ENCODE measurements around the gene CD38. TPM values are rescaled to one million over a fixed set of nuclear protein-coding genes. Genes with fewer than 3 reads are reported as not detected.

Gene CD38
- total RNA-seq, 1 experiment from 2014 or later = not detected

- Histone ChIP-seq H3F3A (ENCODE audit: low read length, unreplicated experiment) (no peaks in the 10 kb centered on the region), H3K9me2 (replicated peaks; ENCODE audit: low read length) (no peaks in the 10 kb centered on the region), H3K9ac (ENCODE audit: low read length) (no peak overlapping the region), H3K27me3 (ENCODE audit: low read length) (no peaks in the 10 kb centered on the region), H3K9me3 (ENCODE audit: low read length) (no peaks in the 10 kb centered on the region), H2AFZ (ENCODE audit: low read length) (peak overlapping the region; percentile 17; the same call in 1 of the 2 replicates), H3K4me3 (ENCODE audit: low read length) (no peak overlapping the region), H4K20me1 (ENCODE audit: low read length) (no peaks in the 10 kb centered on the region), H3K27ac (ENCODE audit: low read length) (no peak overlapping the region), H3K36me3 (ENCODE audit: low read depth, low read length) (no peaks in the 10 kb centered on the region), H3K4me1 (ENCODE audit: insufficient read depth, low read length) (no peaks in the 10 kb centered on the region), H3K4me2 (ENCODE audit: low read length) (peak overlapping the region; percentile 21; the same call in 1 of the 2 replicates), H3K79me2 (ENCODE audit: low read length) (no peaks in the 10 kb centered on the region)
- CTCF ChIA-PET = interaction anchor here (0.5 to 1.3 kb wide), 4 partner anchors 43 to 492 kb away, joined by 3 to 6 read pairs (median 4); no protein-coding TSS in a partner anchor
- TF ChIP-seq EZH2phosphoT487 (IDR thresholded peaks at IDR 0.05; ENCODE audit: borderline replicate concordance, low read length) (no peak), CTCF (conservative IDR thresholded peaks at IDR 0.05; ENCODE audit: low read depth, low read length) (peak; percentile 61)
- POLR2A ChIA-PET (ENCODE audit: unreplicated experiment) = no interaction called here
- ATAC-seq = no peak
- no TSS peak for BruUV-seq (replicated peaks)
- peak; percentile 25 for DNase-seq
- intact Hi-C loops (cut with micrococcal nuclease) = no loop called here
These were observed 70.2 kb downstream of the CD38 start for GRCh38 chr4:15848191-15848842.

DNA sequence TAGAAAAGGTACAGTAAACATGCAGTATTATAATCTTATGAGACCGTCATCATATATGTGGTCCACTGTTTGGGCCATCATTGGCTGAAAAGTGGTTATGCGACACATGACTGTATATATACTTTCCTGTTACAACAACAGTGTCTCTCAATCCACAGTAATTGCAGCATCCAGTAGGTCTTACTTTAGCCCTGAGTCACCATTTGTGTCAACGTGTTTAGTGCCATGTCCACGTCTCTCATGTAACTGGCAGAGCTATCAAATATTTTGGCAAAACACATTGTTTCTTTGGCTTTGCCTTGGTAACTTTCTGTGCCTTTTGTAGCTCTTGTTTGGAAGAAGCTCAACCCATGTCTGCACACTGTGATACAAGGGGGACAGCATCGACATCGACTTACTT lies 73.8 kb downstream of the CD38 start:
- no peaks in the 10 kb centered on the region for H3K9me3 ChIP-seq (ENCODE audit: low read length)
- no peak for TF ChIP-seq CTCF (conservative IDR thresholded peaks at IDR 0.05; ENCODE audit: low read depth, low read length)
- no peak for TF ChIP-seq EZH2 (IDR thresholded peaks at IDR 0.05; ENCODE audit: low read length, unreplicated experiment)
- TF ChIP-seq EZH2phosphoT487 (IDR thresholded peaks at IDR 0.05; ENCODE audit: borderline replicate concordance, low read length) = no peak
- POLR2A ChIA-PET (ENCODE audit: unreplicated experiment) = no interaction called here
- H3F3A ChIP-seq (ENCODE audit: low read length, unreplicated experiment) = no peaks in the 10 kb centered on the region
- no peaks in the 10 kb centered on the region for H3K4me1 ChIP-seq (ENCODE audit: insufficient read depth, low read length)
- intact Hi-C loops (cut with micrococcal nuclease) = no loop called here
- no peak overlapping the region for H2AFZ ChIP-seq (ENCODE audit: low read length)
- H3K9ac ChIP-seq (ENCODE audit: low read length) = no peak overlapping the region
- H3K9me2 ChIP-seq (replicated peaks; ENCODE audit: low read length) = no peaks in the 10 kb centered on the region
- no peak overlapping the region for H3K4me3 ChIP-seq (ENCODE audit: low read length)
- no peak overlapping the region for H3K27ac ChIP-seq (ENCODE audit: low read length)
- H3K27me3 ChIP-seq (ENCODE audit: low read length) = no peaks in the 10 kb centered on the region
- no peaks in the 10 kb centered on the region for H3K36me3 ChIP-seq (ENCODE audit: low read depth, low read length)
- CTCF ChIA-PET = no interaction called here
- no peaks in the 10 kb centered on the region for H3K79me2 ChIP-seq (ENCODE audit: low read length)
- BruUV-seq (replicated peaks) = no TSS peak
- DNase-seq = no peak
- no peak overlapping the region for H3K4me2 ChIP-seq (ENCODE audit: low read length)
- no peaks in the 10 kb centered on the region for H4K20me1 ChIP-seq (ENCODE audit: low read length)
- no peak for ATAC-seq

DNA sequence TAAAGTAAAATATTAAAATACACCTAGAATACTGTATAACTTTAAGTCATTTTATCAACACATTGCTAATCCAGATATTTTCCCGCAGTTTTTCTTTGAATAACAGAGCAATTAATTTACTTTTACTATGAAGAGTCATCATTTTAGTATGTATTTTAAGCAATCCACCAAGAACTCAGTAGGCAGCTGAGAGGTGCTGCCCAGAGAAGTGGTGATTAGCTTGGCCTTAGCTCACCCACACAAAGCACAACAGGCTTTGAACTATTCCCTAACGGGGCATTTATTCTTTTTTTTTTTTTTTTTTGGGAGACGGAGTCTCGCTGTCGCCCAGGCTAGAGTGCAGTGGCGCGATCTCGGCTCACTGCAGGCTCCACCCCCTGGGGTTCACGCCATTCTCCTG lies 74.4 kb downstream of the CD38 start:
- intact Hi-C loops (cut with micrococcal nuclease) = no loop called here

More for the DNA sequence above, 74.4 kb downstream of the CD38 start:
- Histone ChIP-seq H2AFZ (ENCODE audit: low read length) (no peak overlapping the region), H3K27me3 (ENCODE audit: low read length) (no peaks in the 10 kb centered on the region), H3K9me2 (replicated peaks; ENCODE audit: low read length) (no peaks in the 10 kb centered on the region), H3K27ac (ENCODE audit: low read length) (no peak overlapping the region), H4K20me1 (ENCODE audit: low read length) (no peaks in the 10 kb centered on the region), H3K9me3 (ENCODE audit: low read length) (no peaks in the 10 kb centered on the region), H3K4me3 (ENCODE audit: low read length) (no peak overlapping the region), H3K9ac (ENCODE audit: low read length) (no peak overlapping the region), H3K79me2 (ENCODE audit: low read length) (no peaks in the 10 kb centered on the region), H3K4me1 (ENCODE audit: insufficient read depth, low read length) (no peaks in the 10 kb centered on the region), H3K4me2 (ENCODE audit: low read length) (no peak overlapping the region), H3K36me3 (ENCODE audit: low read depth, low read length) (no peaks in the 10 kb centered on the region), H3F3A (ENCODE audit: low read length, unreplicated experiment) (no peaks in the 10 kb centered on the region)
- ChIA-PET CTCF (no interaction called here), POLR2A (ENCODE audit: unreplicated experiment) (no interaction called here)
- ATAC-seq (no peak), DNase-seq (no peak)
- no peak for TF ChIP-seq EZH2 (IDR thresholded peaks at IDR 0.05; ENCODE audit: low read length, unreplicated experiment)
- BruUV-seq (replicated peaks) = no TSS peak
